ENCODE results near the gene GSTM5.

GRCh38 chr1:109664671-109665070, 47.4 kb upstream of the GSTM5 start:
- no peak for TF ChIP-seq CTCF (IDR thresholded peaks at IDR 0.05)
- no peak for TF ChIP-seq POLR2AphosphoS5 (IDR thresholded peaks at IDR 0.05)

All from prostate gland (tissue), 2 donors.